Spleen (tissue), 7 donors: ENCODE results near the gene ZNF473.

Experiments
- POLR2A ChIP-seq, 3 donors: fragments of 450-650 bp; IDR thresholded peaks; one replicate each; pipeline ENCODE4 v1.5.1; 2017; ENCODE audit warnings: antibody characterized with exemption in 3 of 3, mild to moderate bottlenecking in 1 of 3
- TF ChIP-seq, protein P1 (sequence below), 11 experiments: fragments of 200-600 bp in 7 of 11; fragments of 450-650 bp in 4 of 11; sonication (generic) in 4 of 11; IDR thresholded peaks in 8 of 11; conservative IDR thresholded peaks in 3 of 11; 1 replicate in 7 of 11; 2 replicates in 4 of 11; pipeline versions ENCODE4 v1.4.0 to v1.8.0; 2016 to 2021; ENCODE audit warnings: antibody characterized with exemption in 11 of 11, inconsistent platforms in 4 of 11, mild to moderate bottlenecking in 1 of 11
- donor health status: DM: no; HTN: no; CAD: no; lungs with moderate emphysema.
- donor health status: DM: no; HTN: no; CAD: no.
- donor health status: DM: no; HTN: no; CAD: no.

GRCh38 chr19:50024719-50025021 lies 1.1 kb upstream of the ZNF473 start:
- no peak for TF ChIP-seq POLR2A (IDR thresholded peaks at IDR 0.05)
- TF ChIP-seq, protein P1, sequence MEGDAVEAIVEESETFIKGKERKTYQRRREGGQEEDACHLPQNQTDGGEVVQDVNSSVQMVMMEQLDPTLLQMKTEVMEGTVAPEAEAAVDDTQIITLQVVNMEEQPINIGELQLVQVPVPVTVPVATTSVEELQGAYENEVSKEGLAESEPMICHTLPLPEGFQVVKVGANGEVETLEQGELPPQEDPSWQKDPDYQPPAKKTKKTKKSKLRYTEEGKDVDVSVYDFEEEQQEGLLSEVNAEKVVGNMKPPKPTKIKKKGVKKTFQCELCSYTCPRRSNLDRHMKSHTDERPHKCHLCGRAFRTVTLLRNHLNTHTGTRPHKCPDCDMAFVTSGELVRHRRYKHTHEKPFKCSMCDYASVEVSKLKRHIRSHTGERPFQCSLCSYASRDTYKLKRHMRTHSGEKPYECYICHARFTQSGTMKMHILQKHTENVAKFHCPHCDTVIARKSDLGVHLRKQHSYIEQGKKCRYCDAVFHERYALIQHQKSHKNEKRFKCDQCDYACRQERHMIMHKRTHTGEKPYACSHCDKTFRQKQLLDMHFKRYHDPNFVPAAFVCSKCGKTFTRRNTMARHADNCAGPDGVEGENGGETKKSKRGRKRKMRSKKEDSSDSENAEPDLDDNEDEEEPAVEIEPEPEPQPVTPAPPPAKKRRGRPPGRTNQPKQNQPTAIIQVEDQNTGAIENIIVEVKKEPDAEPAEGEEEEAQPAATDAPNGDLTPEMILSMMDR (IDR thresholded peaks at IDR 0.05 in 8 of 11, conservative IDR thresholded peaks at IDR 0.05 in 3 of 11): no peak
